ENCODE results near the gene SLC44A5.
"Not testable (repeated sequence)": the region's sequence is repeated elsewhere in the genome, so short reads cannot be mapped to it uniquely, and the experiment has no call there.

The SLC44A5 gene

GRCh38 chr1:75261946-75262345 is 349.0 kb downstream of the SLC44A5 start:
- DNase-seq = not testable (repeated sequence)

GRCh38 chr1:75258351-75258750 is 352.6 kb downstream of the SLC44A5 start:
- no peak for DNase-seq

- no peak for DNase-seq
Observed at GRCh38 chr1:75257424-75257823, 353.5 kb downstream of the SLC44A5 start.

- DNase-seq = not testable (repeated sequence)
Observed at GRCh38 chr1:75250114-75250513, 360.8 kb downstream of the SLC44A5 start.

GRCh38 chr1:75245239-75245638 is 365.7 kb downstream of the SLC44A5 start:
- DNase-seq = no peak

GRCh38 chr1:75243124-75243523 is 367.8 kb downstream of the SLC44A5 start:
- DNase-seq = no peak

GRCh38 chr1:75237316-75237715 is 373.6 kb downstream of the SLC44A5 start:
- DNase-seq = no peak

GRCh38 chr1:75234562-75234961 is 376.4 kb downstream of the SLC44A5 start:
- no peak for DNase-seq

GRCh38 chr1:75233302-75233929 is 377.5 kb downstream of the SLC44A5 start:
- DNase-seq = peak; percentile 42

- DNase-seq = no peak
Observed at GRCh38 chr1:75220072-75220471, 390.8 kb downstream of the SLC44A5 start.

GRCh38 chr1:75214017-75214416 is 396.9 kb downstream of the SLC44A5 start:
- DNase-seq = no peak

- DNase-seq = no peak
Observed at GRCh38 chr1:75211648-75212047, 399.3 kb downstream of the SLC44A5 start.

GRCh38 chr1:75208862-75209261 is 402.1 kb downstream of the SLC44A5 start:
- no peak for DNase-seq

- DNase-seq = peak; percentile 2
Observed at GRCh38 chr1:75203415-75204277, 407.3 kb downstream of the SLC44A5 start.

GRCh38 chr1:75202751-75203150 is 408.2 kb downstream of the SLC44A5 start:
- DNase-seq = no peak

- no peak for DNase-seq
Observed at GRCh38 chr1:75198761-75199160, 412.2 kb downstream of the SLC44A5 start.

- no peak for DNase-seq
Observed at GRCh38 chr1:75198163-75198562, 412.8 kb downstream of the SLC44A5 start.

- DNase-seq = no peak
Observed at GRCh38 chr1:75188892-75189291, 422.0 kb downstream of the SLC44A5 start.

- DNase-seq = not testable (repeated sequence)
Observed at GRCh38 chr1:75181214-75181955, 429.5 kb downstream of the SLC44A5 start.

GRCh38 chr1:75174031-75174760 is 436.7 kb downstream of the SLC44A5 start:
- DNase-seq = no peak

GRCh38 chr1:75172556-75172955 is 438.4 kb downstream of the SLC44A5 start:
- no peak for DNase-seq

- DNase-seq = no peak
Observed at GRCh38 chr1:75171876-75172275, 439.0 kb downstream of the SLC44A5 start.

- no peak for DNase-seq
Observed at GRCh38 chr1:75170981-75171380, 439.9 kb downstream of the SLC44A5 start.
